ENCODE measurements around the gene PDE3A.

DNA sequence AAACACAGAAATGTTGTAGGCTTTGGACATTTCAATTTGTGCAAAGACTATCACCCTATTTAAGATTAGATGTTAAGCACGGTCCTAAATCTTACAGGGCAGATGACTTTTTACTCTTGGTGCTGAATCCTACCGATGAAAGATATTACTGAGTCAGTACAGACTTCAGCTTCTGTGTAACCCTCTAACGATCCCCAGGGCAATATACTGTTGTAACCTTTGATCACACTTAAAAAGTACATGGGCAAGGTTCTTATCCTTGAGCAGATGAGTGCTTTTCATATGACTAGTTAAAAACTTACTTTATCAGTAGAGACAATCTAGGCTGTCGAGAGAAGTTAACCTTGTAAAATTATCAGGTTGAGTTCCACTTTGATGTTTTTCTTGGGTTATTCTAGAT is 22.5 kb downstream of the PDE3A start:
- TF ChIP-seq CTCF (conservative IDR thresholded peaks at IDR 0.05; ENCODE audit: low read length) (no peak), EZH2phosphoT487 (IDR thresholded peaks at IDR 0.05; ENCODE audit: borderline replicate concordance) (no peak)

All from Loucy (cell line).